Suprapubic skin (tissue), 4 donors: ENCODE measurements around the gene GLRX2. TPM values are rescaled to one million over a fixed set of nuclear protein-coding genes. Genes with fewer than 3 reads are reported as not detected.

Source experiments
- DNase-seq, 2 donors: peaks; one replicate each; pipeline ENCODE4 v3.0.0-alpha.2; 2019; ENCODE audit warnings: low spot score in 2 of 2
- H3K27ac ChIP-seq: fragments of 200-600 bp; sonication (generic); one replicate; pipeline ENCODE4 v1.5.1; 2019
- H3K27me3 ChIP-seq: fragments of 200-600 bp; sonication (generic); one replicate; pipeline ENCODE4 v1.5.1; 2019
- H3K36me3 ChIP-seq: fragments of 200-600 bp; sonication (generic); one replicate; pipeline ENCODE4 v1.5.1; 2019
- H3K4me1 ChIP-seq: fragments of 200-600 bp; sonication (generic); one replicate; pipeline ENCODE4 v1.5.1; 2019
- H3K4me3 ChIP-seq: fragments of 200-600 bp; sonication (generic); one replicate; pipeline ENCODE4 v1.5.1; 2019; ENCODE audit warnings: mild to moderate bottlenecking
- H3K9me3 ChIP-seq: fragments of 200-600 bp; sonication (generic); one replicate; pipeline ENCODE4 v1.5.1; 2019
- EP300 ChIP-seq: sonication (generic); formaldehyde crosslinking; IDR thresholded peaks from one replicate; pipeline ENCODE4 v1.6.1; 2017; ENCODE audit warnings: antibody characterized with exemption
- POLR2A ChIP-seq, 2 donors: fragments of 450-650 bp; IDR thresholded peaks; one replicate each; pipeline ENCODE4 v1.6.1; 2017; ENCODE audit warnings: antibody characterized with exemption in 2 of 2, mild to moderate bottlenecking in 2 of 2, moderate library complexity in 2 of 2
- POLR2AphosphoS5 ChIP-seq, 3 donors: sonication (generic); formaldehyde crosslinking; IDR thresholded peaks; one replicate each; pipeline ENCODE4 v1.6.1; 2017; ENCODE audit warnings: antibody characterized with exemption in 3 of 3
- WGBS: methylation state at CpG from one replicate; pipeline ENCODE4 v1.1.5; 2018; 5-methylcytosine and 5-hydroxymethylcytosine counted together
- total RNA-seq, 4 donors: library from RNA; depleted of rRNA; stranded (reverse); fragments of >200 nt; gene quantifications; one replicate each; pipeline ENCODE4 v1.1.0, GENCODE V29; 2016
- TF ChIP-seq, protein P1 (sequence below), 2 donors: fragments of 200-600 bp in 1 of 2; fragments of 450-650 bp in 1 of 2; sonication (generic) in 1 of 2; IDR thresholded peaks; one replicate each; pipeline ENCODE4 v1.5.1; 2016 to 2019; ENCODE audit warnings: antibody characterized with exemption in 2 of 2, mild to moderate bottlenecking in 1 of 2, moderate library complexity in 1 of 2

The GLRX2 gene, protein sequence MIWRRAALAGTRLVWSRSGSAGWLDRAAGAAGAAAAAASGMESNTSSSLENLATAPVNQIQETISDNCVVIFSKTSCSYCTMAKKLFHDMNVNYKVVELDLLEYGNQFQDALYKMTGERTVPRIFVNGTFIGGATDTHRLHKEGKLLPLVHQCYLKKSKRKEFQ
- 10 to 100 TPM in 1 of 4 donors, 1 to 10 TPM in 3; 4.7 to 11.1 (median 5.6) TPM for total RNA-seq

DNA sequence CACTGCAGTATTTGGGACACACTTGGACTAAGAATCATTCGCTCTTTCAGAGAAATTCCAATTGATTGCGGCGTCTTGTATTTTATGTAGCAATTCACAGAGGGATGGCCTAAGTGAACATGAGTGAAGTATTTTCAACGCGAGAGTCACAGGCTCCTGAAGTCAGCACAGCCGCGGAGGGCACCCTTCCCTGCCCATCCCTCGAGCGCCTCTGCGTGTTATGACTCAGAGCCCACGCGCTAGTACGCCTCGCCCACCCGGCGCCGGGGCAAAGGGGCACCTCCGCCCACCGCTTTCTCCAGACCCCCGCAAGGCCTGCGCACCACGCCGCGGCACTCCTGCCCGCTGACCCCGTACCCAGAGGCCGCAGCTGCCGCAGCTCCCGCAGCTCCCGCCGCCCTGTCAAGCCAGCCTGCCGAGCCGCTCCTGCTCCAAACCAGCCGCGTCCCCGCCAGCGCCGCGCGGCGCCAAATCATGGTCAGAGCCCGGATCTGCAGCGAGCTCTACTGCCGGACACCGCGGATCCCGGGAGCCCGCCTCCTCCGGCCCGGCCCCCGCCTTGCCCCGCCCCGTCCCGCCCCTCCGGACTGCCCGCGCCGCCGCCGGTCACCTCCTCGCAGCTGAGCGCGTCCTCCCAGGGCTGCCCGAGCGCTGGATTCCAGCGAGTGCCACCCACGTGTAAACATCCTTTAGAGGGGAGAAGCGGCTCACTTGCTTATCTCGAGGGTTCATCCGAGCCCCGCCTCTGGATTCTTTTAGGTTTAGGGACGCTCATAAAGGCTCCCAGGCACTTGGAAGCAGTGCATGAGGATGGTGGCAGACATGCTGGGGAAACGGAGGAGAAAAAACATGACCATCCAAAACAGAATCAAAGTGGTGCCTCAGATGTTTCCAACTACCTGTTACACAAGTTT, at the start of gene GLRX2:
Gene GLRX2, minus strand, starts transcription at position 508 of the 914 bp plus-strand sequence. Its CDS starts 32 bp downstream, at position 476.
- TF ChIP-seq POLR2A (IDR thresholded peaks at IDR 0.05) (peak in 1 of 2 donors; percentile 70), POLR2AphosphoS5 (IDR thresholded peaks at IDR 0.05) (no peak), EP300 (no peak)
- Histone ChIP-seq H3K27ac (peak within 1 kb of the TSS; percentile 98), H3K27me3 (no peaks in the 10 kb centered on the region), H3K9me3 (no peaks in the 10 kb centered on the region), H3K36me3 (peaks cover under 1% of the 10 kb centered on the region), H3K4me3 (peak within 1 kb of the TSS; percentile 89), H3K4me1 (peaks cover 22% of the 10 kb centered on the region)
- peak; percentile 90 to 92 for DNase-seq
- WGBS = 0% methylated on average over 22 of the region's 73 CpGs

DNA sequence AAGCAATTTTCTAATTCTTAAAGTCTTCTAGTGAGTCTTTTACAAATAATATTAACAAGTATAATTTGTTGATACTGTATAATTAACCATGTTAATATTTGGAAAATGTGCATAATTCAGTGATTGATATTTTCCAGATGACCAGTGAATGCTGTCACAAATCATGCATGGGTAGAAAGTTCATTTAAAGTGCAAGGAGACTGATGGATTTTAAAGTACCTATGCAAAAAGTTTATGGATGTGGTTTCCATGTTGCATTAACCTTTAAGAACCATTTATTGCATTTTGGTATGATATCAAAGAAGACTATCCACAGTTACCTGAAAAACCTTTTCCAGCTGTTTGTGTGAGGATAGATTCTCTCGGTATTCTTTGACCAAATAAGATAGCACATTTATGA, 39.8 kb upstream of the GLRX2 start:
- no peak for DNase-seq
- TF ChIP-seq, protein P1, sequence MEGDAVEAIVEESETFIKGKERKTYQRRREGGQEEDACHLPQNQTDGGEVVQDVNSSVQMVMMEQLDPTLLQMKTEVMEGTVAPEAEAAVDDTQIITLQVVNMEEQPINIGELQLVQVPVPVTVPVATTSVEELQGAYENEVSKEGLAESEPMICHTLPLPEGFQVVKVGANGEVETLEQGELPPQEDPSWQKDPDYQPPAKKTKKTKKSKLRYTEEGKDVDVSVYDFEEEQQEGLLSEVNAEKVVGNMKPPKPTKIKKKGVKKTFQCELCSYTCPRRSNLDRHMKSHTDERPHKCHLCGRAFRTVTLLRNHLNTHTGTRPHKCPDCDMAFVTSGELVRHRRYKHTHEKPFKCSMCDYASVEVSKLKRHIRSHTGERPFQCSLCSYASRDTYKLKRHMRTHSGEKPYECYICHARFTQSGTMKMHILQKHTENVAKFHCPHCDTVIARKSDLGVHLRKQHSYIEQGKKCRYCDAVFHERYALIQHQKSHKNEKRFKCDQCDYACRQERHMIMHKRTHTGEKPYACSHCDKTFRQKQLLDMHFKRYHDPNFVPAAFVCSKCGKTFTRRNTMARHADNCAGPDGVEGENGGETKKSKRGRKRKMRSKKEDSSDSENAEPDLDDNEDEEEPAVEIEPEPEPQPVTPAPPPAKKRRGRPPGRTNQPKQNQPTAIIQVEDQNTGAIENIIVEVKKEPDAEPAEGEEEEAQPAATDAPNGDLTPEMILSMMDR (IDR thresholded peaks at IDR 0.05) = no peak
- no peak for TF ChIP-seq POLR2A (IDR thresholded peaks at IDR 0.05)
- TF ChIP-seq EP300 = no peak
- H3K36me3 ChIP-seq = peaks cover 50% of the 10 kb centered on the region
- no peaks in the 10 kb centered on the region for H3K4me1 ChIP-seq
- WGBS = 82% methylated on average over 1 of the region's 1 CpG
- no peaks in the 10 kb centered on the region for H3K27me3 ChIP-seq
- no peak overlapping the region for H3K4me3 ChIP-seq
- no peaks in the 10 kb centered on the region for H3K9me3 ChIP-seq
- no peak overlapping the region for H3K27ac ChIP-seq

DNA sequence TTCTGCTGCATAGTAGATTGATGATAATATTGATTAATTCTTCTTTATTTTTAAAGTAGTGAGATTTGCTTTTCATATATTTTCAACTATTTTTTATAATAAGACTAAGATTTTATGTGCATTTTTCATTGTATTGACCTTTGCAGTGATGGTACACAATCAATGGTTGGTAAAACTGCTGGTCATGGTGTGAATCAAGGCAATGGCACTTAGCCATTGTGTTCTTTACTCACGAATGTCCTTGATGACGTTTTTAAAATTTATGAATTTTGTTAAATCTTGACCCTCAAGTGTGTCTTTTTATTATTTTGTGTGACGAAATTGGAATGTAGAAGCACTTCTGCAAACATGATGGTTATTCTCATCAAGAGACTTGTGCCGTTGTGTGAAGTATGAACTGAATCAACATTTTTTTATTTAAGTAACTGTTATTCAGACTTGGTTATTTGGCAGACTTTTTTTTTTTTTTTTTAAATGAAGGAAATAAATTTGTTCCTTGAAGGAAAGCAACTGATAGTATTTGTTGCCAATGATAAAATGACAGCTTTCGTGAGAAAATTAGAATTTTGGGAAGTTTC, 39.2 kb upstream of the GLRX2 start:
- TF ChIP-seq EP300 (no peak), POLR2A (IDR thresholded peaks at IDR 0.05) (no peak)
- H3K36me3 ChIP-seq = peaks cover 53% of the 10 kb centered on the region
- H3K4me1 ChIP-seq = no peaks in the 10 kb centered on the region
- H3K27ac ChIP-seq = no peak overlapping the region
- WGBS = 71% methylated on average over 5 of the region's 5 CpGs
- DNase-seq = no peak
- H3K27me3 ChIP-seq = no peaks in the 10 kb centered on the region
- no peaks in the 10 kb centered on the region for H3K9me3 ChIP-seq
- H3K4me3 ChIP-seq = no peak overlapping the region

DNA sequence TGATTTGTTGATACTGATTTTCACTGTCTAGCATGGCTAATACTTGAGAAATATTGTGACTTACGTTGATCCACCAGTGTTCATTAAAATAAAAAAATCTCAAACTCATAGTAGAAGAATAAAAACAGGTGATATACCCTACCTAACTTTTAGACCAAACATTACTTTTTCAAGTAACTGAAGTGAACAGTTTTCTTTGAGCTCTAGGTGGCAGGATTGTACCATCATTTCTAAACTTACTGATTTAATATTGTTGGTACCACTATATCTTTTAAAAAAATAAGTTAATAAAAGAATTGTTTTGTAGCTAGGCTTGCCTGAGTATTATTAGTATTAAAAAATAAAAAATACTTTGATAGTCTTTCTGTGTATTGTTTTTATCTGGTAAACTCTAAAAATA, 38.1 kb upstream of the GLRX2 start:
- TF ChIP-seq POLR2AphosphoS5 (IDR thresholded peaks at IDR 0.05) = no peak
- no peak for TF ChIP-seq EP300
- TF ChIP-seq, protein P1 (IDR thresholded peaks at IDR 0.05) = no peak
- no peak for TF ChIP-seq POLR2A (IDR thresholded peaks at IDR 0.05)
- H3K4me3 ChIP-seq = no peak overlapping the region
- H3K4me1 ChIP-seq = no peaks in the 10 kb centered on the region
- no peaks in the 10 kb centered on the region for H3K9me3 ChIP-seq
- H3K36me3 ChIP-seq = peaks cover 55% of the 10 kb centered on the region
- no peaks in the 10 kb centered on the region for H3K27me3 ChIP-seq
- DNase-seq = no peak
- 83% methylated on average over 1 of the region's 1 CpG for WGBS
- no peak overlapping the region for H3K27ac ChIP-seq

DNA sequence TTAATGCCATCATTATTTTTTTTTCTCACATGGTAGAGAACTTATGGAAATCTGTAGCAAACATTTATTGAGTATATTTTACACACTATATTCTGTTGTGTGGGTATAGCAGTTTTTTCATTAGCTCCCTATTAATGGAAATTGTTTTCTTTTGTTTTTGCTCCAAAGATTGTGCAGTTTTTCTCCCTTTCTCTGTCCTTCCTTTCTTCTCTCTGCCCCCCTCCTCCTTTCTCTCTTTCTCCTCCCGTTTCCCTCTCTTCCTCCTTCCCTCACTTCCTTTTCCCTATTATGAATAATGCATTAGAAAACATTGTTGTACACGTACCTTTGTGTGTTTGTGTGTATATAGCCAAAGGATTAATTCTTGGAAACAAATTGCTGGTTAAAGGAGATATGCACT, 37.2 kb upstream of the GLRX2 start:
- H3K27ac ChIP-seq = no peak overlapping the region
- H3K27me3 ChIP-seq = no peaks in the 10 kb centered on the region
- TF ChIP-seq, protein P1 (IDR thresholded peaks at IDR 0.05) = no peak
- TF ChIP-seq EP300 (no peak), POLR2A (IDR thresholded peaks at IDR 0.05) (no peak), POLR2AphosphoS5 (IDR thresholded peaks at IDR 0.05) (no peak)
- H3K4me1 ChIP-seq = no peaks in the 10 kb centered on the region
- WGBS = 63% methylated on average over 2 of the region's 2 CpGs
- H3K9me3 ChIP-seq = no peaks in the 10 kb centered on the region
- DNase-seq = no peak
- H3K36me3 ChIP-seq = peaks cover 51% of the 10 kb centered on the region
- no peak overlapping the region for H3K4me3 ChIP-seq

DNA sequence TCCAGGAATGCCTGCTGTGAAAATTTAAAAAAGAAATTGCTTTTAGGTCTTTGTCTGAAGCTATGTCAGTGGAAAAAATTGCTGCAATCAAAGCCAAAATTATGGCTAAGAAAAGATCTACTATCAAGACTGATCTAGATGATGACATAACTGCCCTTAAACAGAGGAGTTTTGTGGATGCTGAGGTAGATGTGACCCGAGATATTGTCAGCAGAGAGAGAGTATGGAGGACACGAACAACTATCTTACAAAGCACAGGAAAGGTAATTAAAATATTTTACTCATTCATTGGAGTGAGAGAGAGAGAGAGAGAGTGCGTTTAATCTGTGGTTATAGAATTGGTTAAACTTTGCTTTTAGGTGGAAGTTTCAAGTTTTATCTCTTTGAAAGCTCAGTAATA, 36.6 kb upstream of the GLRX2 start:
- no peaks in the 10 kb centered on the region for H3K9me3 ChIP-seq
- H3K4me3 ChIP-seq = no peak overlapping the region
- no peaks in the 10 kb centered on the region for H3K27me3 ChIP-seq
- no peak for DNase-seq
- no peaks in the 10 kb centered on the region for H3K4me1 ChIP-seq
- WGBS = 76% methylated on average over 3 of the region's 3 CpGs
- H3K36me3 ChIP-seq = peaks cover 48% of the 10 kb centered on the region
- TF ChIP-seq EP300 (no peak), POLR2AphosphoS5 (IDR thresholded peaks at IDR 0.05) (no peak), POLR2A (IDR thresholded peaks at IDR 0.05) (no peak)
- TF ChIP-seq, protein P1 (IDR thresholded peaks at IDR 0.05) = no peak
- H3K27ac ChIP-seq = no peak overlapping the region
